Right lobe of liver (tissue), 6 donors: ENCODE data around the gene EOLA2. TPM values are rescaled to one million over a fixed set of nuclear protein-coding genes. Genes with fewer than 3 reads are reported as not detected.

ENCODE experiments used
- ATAC-seq, 4 donors: fragments of 200-7000 bp; cut with Tn5 transposase; one replicate each; pipeline ENCODE4 v1.9.1; 2020; ENCODE audit warnings: mild to moderate bottlenecking in 4 of 4, moderate library complexity in 4 of 4
- DNase-seq, 3 donors: peaks; one replicate each; pipeline ENCODE4 v3.0.0-alpha.2; 2020
- H3K27ac ChIP-seq, 3 donors: fragments of 200-600 bp; one replicate each; pipeline ENCODE4 v1.8.0; 2022
- H3K27me3 ChIP-seq, 2 donors: fragments of 200-600 bp; one replicate each; pipeline ENCODE4 v1.8.0; 2022
- H3K36me3 ChIP-seq, 4 donors: fragments of 200-600 bp; sonication (generic) in 1 of 4; one replicate each; pipeline versions ENCODE4 v1.5.1 to v1.8.0; 2017 to 2022; ENCODE audit warnings: control low read depth in 1 of 4
- H3K4me1 ChIP-seq, 4 donors: fragments of 200-600 bp; sonication (generic) in 1 of 4; one replicate each; pipeline versions ENCODE4 v1.5.1 to v1.8.0; 2017 to 2022; ENCODE audit warnings: control low read depth in 1 of 4
- H3K4me3 ChIP-seq, 3 donors: fragments of 200-600 bp; one replicate each; pipeline ENCODE4 v1.8.0; 2022
- H3K9me3 ChIP-seq, 4 donors: fragments of 200-600 bp; sonication (generic) in 1 of 4; one replicate each; pipeline versions ENCODE4 v1.5.1 to v1.8.0; 2017 to 2022; ENCODE audit warnings: control low read depth in 1 of 4
- POLR2A ChIP-seq: fragments of 450-650 bp; IDR thresholded peaks from one replicate; pipeline ENCODE4 v1.6.1; 2017; ENCODE audit warnings: antibody characterized with exemption, mild to moderate bottlenecking
- WGBS: methylation state at CpG from one replicate; pipeline ENCODE4 v1.1.6; 2018; ENCODE audit warnings: low coverage, low lambda C conversion rate; ENCODE audit not compliant: insufficient coverage; ENCODE audit errors: missing lambda C conversion rate; 5-methylcytosine and 5-hydroxymethylcytosine counted together
- intact Hi-C, 2 donors: fragments of 100-400 bp; cut with DNase I; formaldehyde crosslinking; loops; one replicate each; pipeline versions ENCODE4 v1.11.2 to v1.14.1; 2022
- long read RNA-seq: library from polyadenylated mRNA; unstranded; transcript quantifications from one replicate; pipeline ENCODE4 v2.0.0, GENCODE V29; 2019
- total RNA-seq, 6 experiments: library from RNA; depleted of rRNA in 2 of 6; stranded (reverse); fragments of >200 nt in 2 of 6; fragmentation: NEBNext Ultra II Directional in 3 of 6; extraction: Animal tissue kit (Norgen Biotek cat#: 25700) in 3 of 6; gene quantifications; one replicate each; pipeline versions ENCODE4 v1.1.0 to v1.2.4, GENCODE V29; 2016 to 2023
- TF ChIP-seq, protein P1 (sequence below), 4 donors: fragments of 200-600 bp in 3 of 4; fragments of 450-650 bp in 1 of 4; IDR thresholded peaks; one replicate each; pipeline versions ENCODE4 v1.5.1 to v1.8.0; 2016 to 2022; ENCODE audit warnings: antibody characterized with exemption in 4 of 4, mild to moderate bottlenecking in 2 of 4
- donor health status: DM: no; HTN: yes; CAD: no.
- donor health status: DM: no; HTN: no; CAD: no.
- donor health status: DM: no; HTN: no; CAD: no.
- donor health status: DM: no; HTN: yes; CAD: no.
- donor health status: DM: no; HTN: yes; CAD: no.

EOLA2 gene
- total RNA-seq = 10 to 100 TPM; 13.8 to 26.9 (median 16.7) TPM
- long read RNA-seq, partial matches to known transcripts = 0 of 1 reads
- long read RNA-seq, other reads (novel, unspliced or antisense) = 0 of 1 reads

GRCh38 chrX:149938427-149938880 lies at the start of gene EOLA2:
Gene EOLA2 (minus strand): TSS chrX:149938491. CDS start chrX:149933874, 4,617 bp downstream.
- peak within 1 kb of the TSS; percentile 41 to 71 (median 65) for H3K4me3 ChIP-seq
- H3K9me3 ChIP-seq = no peaks in the 10 kb centered on the region
- peak; percentile 92 to 96 (median 93) for DNase-seq
- TF ChIP-seq, protein P1, sequence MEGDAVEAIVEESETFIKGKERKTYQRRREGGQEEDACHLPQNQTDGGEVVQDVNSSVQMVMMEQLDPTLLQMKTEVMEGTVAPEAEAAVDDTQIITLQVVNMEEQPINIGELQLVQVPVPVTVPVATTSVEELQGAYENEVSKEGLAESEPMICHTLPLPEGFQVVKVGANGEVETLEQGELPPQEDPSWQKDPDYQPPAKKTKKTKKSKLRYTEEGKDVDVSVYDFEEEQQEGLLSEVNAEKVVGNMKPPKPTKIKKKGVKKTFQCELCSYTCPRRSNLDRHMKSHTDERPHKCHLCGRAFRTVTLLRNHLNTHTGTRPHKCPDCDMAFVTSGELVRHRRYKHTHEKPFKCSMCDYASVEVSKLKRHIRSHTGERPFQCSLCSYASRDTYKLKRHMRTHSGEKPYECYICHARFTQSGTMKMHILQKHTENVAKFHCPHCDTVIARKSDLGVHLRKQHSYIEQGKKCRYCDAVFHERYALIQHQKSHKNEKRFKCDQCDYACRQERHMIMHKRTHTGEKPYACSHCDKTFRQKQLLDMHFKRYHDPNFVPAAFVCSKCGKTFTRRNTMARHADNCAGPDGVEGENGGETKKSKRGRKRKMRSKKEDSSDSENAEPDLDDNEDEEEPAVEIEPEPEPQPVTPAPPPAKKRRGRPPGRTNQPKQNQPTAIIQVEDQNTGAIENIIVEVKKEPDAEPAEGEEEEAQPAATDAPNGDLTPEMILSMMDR (IDR thresholded peaks at IDR 0.05) = peak; percentile 46 to 63 (median 52)
- TF ChIP-seq POLR2A = no peak
- no peaks in the 10 kb centered on the region for H3K27me3 ChIP-seq
- WGBS = 34% methylated on average over 22 of the region's 39 CpGs
- intact Hi-C loops = no loop called here
- H3K36me3 ChIP-seq = no peaks in the 10 kb centered on the region
- no peaks in the 10 kb centered on the region for H3K4me1 ChIP-seq
- peak; percentile 43 to 62 (median 52) for ATAC-seq
- H3K27ac ChIP-seq = peak within 1 kb of the TSS; percentile 72 to 88 (median 76)

DNA sequence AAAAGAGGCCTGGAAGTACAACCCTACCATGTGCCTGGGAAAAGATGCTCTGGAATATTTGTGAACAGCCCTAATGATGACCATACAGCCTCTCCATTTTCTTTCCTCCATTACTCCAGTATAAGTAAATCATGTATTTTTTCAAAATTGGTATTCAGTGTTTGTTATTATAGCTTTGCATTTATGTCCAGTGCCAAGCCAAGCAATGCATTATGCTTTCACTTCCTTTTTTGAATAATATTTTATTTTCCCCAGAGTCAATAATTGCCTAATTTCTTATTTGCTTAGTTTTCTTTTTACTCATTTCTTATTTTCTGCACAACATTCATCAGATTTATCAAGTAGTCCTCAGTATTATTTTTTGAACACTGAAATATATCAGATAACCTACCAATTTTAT lies 49.3 kb upstream of the EOLA2 start:
- no peak overlapping the region for H3K4me3 ChIP-seq
- intact Hi-C loops = no loop called here
- H3K27ac ChIP-seq = no peak overlapping the region
- no peak for ATAC-seq
- H3K36me3 ChIP-seq = no peaks in the 10 kb centered on the region
- DNase-seq = no peak
- no peak for TF ChIP-seq POLR2A
- TF ChIP-seq, protein P1 (IDR thresholded peaks at IDR 0.05) = no peak
- H3K4me1 ChIP-seq = no peaks in the 10 kb centered on the region
- H3K27me3 ChIP-seq = no peaks in the 10 kb centered on the region
- H3K9me3 ChIP-seq = no peaks in the 10 kb centered on the region

DNA sequence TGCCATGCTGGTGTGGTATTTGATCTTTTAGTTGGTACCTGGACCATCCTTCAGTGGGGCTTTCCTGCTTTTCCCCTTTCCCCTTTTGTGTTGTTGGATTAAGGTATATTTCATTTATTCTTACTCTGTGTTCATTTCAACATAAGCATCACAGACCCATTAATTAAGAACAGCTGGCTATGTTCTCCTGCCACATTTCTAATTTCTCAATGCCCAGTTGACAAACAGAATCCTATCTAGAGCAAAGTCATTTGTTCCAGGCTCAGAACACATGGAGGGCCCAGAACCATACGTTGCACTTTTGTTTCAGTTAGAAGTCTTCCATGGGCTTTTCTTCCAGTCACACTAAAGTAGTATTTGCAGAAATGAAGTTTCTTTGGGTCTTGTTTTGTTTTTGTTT lies 46.1 kb upstream of the EOLA2 start:
- 71% methylated on average over 1 of the region's 1 CpG for WGBS
- DNase-seq (no peak), ATAC-seq (no peak)
- Histone ChIP-seq H3K9me3 (no peaks in the 10 kb centered on the region), H3K4me1 (no peaks in the 10 kb centered on the region), H3K36me3 (no peaks in the 10 kb centered on the region), H3K4me3 (no peak overlapping the region), H3K27ac (no peak overlapping the region), H3K27me3 (no peaks in the 10 kb centered on the region)
- intact Hi-C loops = no loop called here
- no peak for TF ChIP-seq POLR2A
- TF ChIP-seq, protein P1 (IDR thresholded peaks at IDR 0.05) = no peak

GRCh38 chrX:149982310-149982709 lies 44.0 kb upstream of the EOLA2 start:
- WGBS = 53% methylated on average over 3 of the region's 3 CpGs
- TF ChIP-seq, protein P1 (IDR thresholded peaks at IDR 0.05) = no peak
- TF ChIP-seq POLR2A = no peak
- Histone ChIP-seq H3K36me3 (no peaks in the 10 kb centered on the region), H3K4me3 (no peak overlapping the region), H3K27ac (no peak overlapping the region), H3K27me3 (no peaks in the 10 kb centered on the region), H3K9me3 (no peaks in the 10 kb centered on the region), H3K4me1 (no peaks in the 10 kb centered on the region)
- DNase-seq = no peak
- intact Hi-C loops = no loop called here
- ATAC-seq = peak in 2 of 4 donors; percentile 26 to 67
